Esophagus muscularis mucosa (tissue), 4 donors: Measurements from ENCODE around the gene DAB2IP. TPM values are rescaled to one million over a fixed set of nuclear protein-coding genes. Genes with fewer than 3 reads are reported as not detected.

Experiments
- DNase-seq: peaks from one replicate; pipeline ENCODE4 v3.0.0-alpha.2; 2017; ENCODE audit errors: extremely low spot score
- H3K27ac ChIP-seq, 4 donors: fragments of 200-600 bp; sonication (generic); replicated peaks in 1 of 4; 1 replicate in 3 of 4; 2 replicates in 1 of 4; pipeline ENCODE4 v1.5.1; 2016 to 2019; ENCODE audit warnings: mild to moderate bottlenecking in 1 of 4
- H3K27me3 ChIP-seq, 4 donors: fragments of 200-600 bp; sonication (generic); one replicate each; pipeline versions ENCODE4 v1.5.1 to v1.6.0; 2016 to 2019
- H3K36me3 ChIP-seq, 4 donors: fragments of 200-600 bp; sonication (generic); one replicate each; pipeline ENCODE4 v1.5.1; 2016 to 2019
- H3K4me1 ChIP-seq, 4 donors: fragments of 200-600 bp; sonication (generic); one replicate each; pipeline ENCODE4 v1.5.1; 2016 to 2019
- H3K4me3 ChIP-seq, 4 donors: fragments of 200-600 bp; sonication (generic); 1 replicate in 2 of 4; 2 replicates in 2 of 4; pipeline ENCODE4 v1.5.1; 2016 to 2019; ENCODE audit warnings: mild to moderate bottlenecking in 4 of 4, moderate library complexity in 1 of 4
- H3K9me3 ChIP-seq, 4 donors: fragments of 200-600 bp; sonication (generic); 1 replicate in 3 of 4; 2 replicates in 1 of 4; pipeline ENCODE4 v1.5.1; 2016 to 2019
- CTCF ChIP-seq, 3 experiments: fragments of 200-600 bp in 2 of 3; fragments of 450-650 bp in 1 of 3; sonication (generic) in 2 of 3; IDR thresholded peaks; one replicate each; pipeline ENCODE4 v1.5.1; 2017 to 2019; ENCODE audit warnings: antibody characterized with exemption in 3 of 3, mild to moderate bottlenecking in 2 of 3, moderate library complexity in 1 of 3
- EP300 ChIP-seq: sonication (generic); formaldehyde crosslinking; IDR thresholded peaks from one replicate; pipeline ENCODE4 v1.6.1; 2017; ENCODE audit warnings: antibody characterized with exemption
- POLR2A ChIP-seq: fragments of 450-650 bp; IDR thresholded peaks from one replicate; pipeline ENCODE4 v1.6.1; 2017; ENCODE audit warnings: antibody characterized with exemption, moderate library complexity, mild to moderate bottlenecking, low read depth
- POLR2AphosphoS5 ChIP-seq, 2 donors: sonication (generic); formaldehyde crosslinking; IDR thresholded peaks; one replicate each; pipeline ENCODE4 v1.6.1; 2017; ENCODE audit warnings: antibody characterized with exemption in 2 of 2
- WGBS: methylation state at CpG from one replicate; pipeline ENCODE4 v1.1.5; 2018; 5-methylcytosine and 5-hydroxymethylcytosine counted together
- intact Hi-C: fragments of 100-400 bp; cut with DNase I; formaldehyde crosslinking; loops from one replicate; pipeline ENCODE4 v1.15.1; 2023
- total RNA-seq, 4 donors: library from RNA; depleted of rRNA; stranded (reverse); fragments of >200 nt; gene quantifications; one replicate each; pipeline versions ENCODE4 v1.1.0 to v1.2.1, GENCODE V29; 2016

DAB2IP gene
- total RNA-seq, 4 donors from 2014 or later = 41.7 to 102 (median 62.4) TPM

- Histone ChIP-seq H3K4me1 (peaks cover 13 to 25% (median 15%) of the 10 kb centered on the region in 4 donors), H3K4me3 (no peak overlapping the region), H3K9me3 (no peaks in the 10 kb centered on the region), H3K27ac (no peak overlapping the region), H3K36me3 (peaks cover 17 to 65% (median 64%) of the 10 kb centered on the region in 4 donors), H3K27me3 (no peaks in the 10 kb centered on the region)
- no peak for TF ChIP-seq POLR2AphosphoS5 (IDR thresholded peaks at IDR 0.05)
- WGBS = 85% methylated on average over 21 of the region's 26 CpGs
- intact Hi-C loops = no loop called here
- no peak for DNase-seq
These were observed 132.4 kb downstream of the DAB2IP start for GRCh38 chr9:121783521-121784507.

- H3K4me1 ChIP-seq = peaks cover 3 to 15% (median 5%) of the 10 kb centered on the region in 4 donors
- peaks cover 17 to 65% (median 64%) of the 10 kb centered on the region in 4 donors for H3K36me3 ChIP-seq
- no peak overlapping the region for H3K27ac ChIP-seq
- no peaks in the 10 kb centered on the region for H3K27me3 ChIP-seq
- H3K4me3 ChIP-seq = no peak overlapping the region
- TF ChIP-seq EP300 (no peak), POLR2AphosphoS5 (IDR thresholded peaks at IDR 0.05) (no peak), CTCF (IDR thresholded peaks at IDR 0.05) (no peak), POLR2A (no peak)
- intact Hi-C loops = no loop called here
- H3K9me3 ChIP-seq = no peaks in the 10 kb centered on the region
- DNase-seq = no peak
- 70% methylated on average over 14 of the region's 17 CpGs for WGBS
These were observed 133.4 kb downstream of the DAB2IP start for GRCh38 chr9:121784731-121785411.

GRCh38 chr9:121785673-121786542 lies 134.5 kb downstream of the DAB2IP start:
- WGBS = 82% methylated on average over 6 of the region's 11 CpGs
- TF ChIP-seq POLR2AphosphoS5 (IDR thresholded peaks at IDR 0.05) (no peak), POLR2A (no peak), EP300 (no peak), CTCF (IDR thresholded peaks at IDR 0.05) (no peak)
- Histone ChIP-seq H3K4me3 (no peak overlapping the region), H3K36me3 (peaks cover 17 to 58% (median 55%) of the 10 kb centered on the region in 4 donors), H3K9me3 (no peaks in the 10 kb centered on the region), H3K4me1 (peaks cover 0 to 10% (median 2%) of the 10 kb centered on the region in 4 donors), H3K27ac (no peak overlapping the region), H3K27me3 (no peaks in the 10 kb centered on the region)
- intact Hi-C loops = no loop called here
- DNase-seq = no peak

GRCh38 chr9:121786543-121786948 lies 135.1 kb downstream of the DAB2IP start:
- no peak for DNase-seq
- Histone ChIP-seq H3K27ac (no peak overlapping the region), H3K9me3 (no peaks in the 10 kb centered on the region), H3K4me3 (no peak overlapping the region), H3K4me1 (peaks cover 0 to 10% (median 2%) of the 10 kb centered on the region in 4 donors), H3K36me3 (peaks cover 12 to 51% (median 49%) of the 10 kb centered on the region in 4 donors), H3K27me3 (no peaks in the 10 kb centered on the region)
- TF ChIP-seq EP300 (no peak), POLR2AphosphoS5 (IDR thresholded peaks at IDR 0.05) (no peak), CTCF (IDR thresholded peaks at IDR 0.05) (no peak), POLR2A (no peak)
- intact Hi-C loops = no loop called here
- WGBS = 75% methylated on average over 2 of the region's 5 CpGs
